Ovary (tissue), 9 donors: ENCODE data around the gene KIF13A. TPM values are rescaled to one million over a fixed set of nuclear protein-coding genes. Genes with fewer than 3 reads are reported as not detected.

Experiments used
- DNase-seq, 5 donors: peaks; one replicate each; pipeline ENCODE4 v3.0.0-alpha.2; 2019 to 2020
- H3K27ac ChIP-seq, 2 donors: fragments of 200-600 bp; one replicate each; pipeline versions ENCODE4 v1.5.1 to v1.8.0; 2019 to 2022
- H3K27me3 ChIP-seq: fragments of 200-600 bp; one replicate; pipeline ENCODE4 v1.8.0; 2022
- H3K36me3 ChIP-seq: fragments of 200-600 bp; sonication (generic); one replicate; pipeline ENCODE4 v1.5.1; 2019
- H3K4me1 ChIP-seq: one replicate; pipeline ENCODE4 v1.8.1; 2013; ENCODE audit warnings: mild to moderate bottlenecking, moderate library complexity; ENCODE audit not compliant: insufficient read depth
- H3K4me3 ChIP-seq: fragments of 200-600 bp; sonication (generic); one replicate; pipeline ENCODE4 v1.5.1; 2017
- H3K9me3 ChIP-seq, 2 donors: fragments of 200-600 bp in 1 of 2; sonication (generic) in 1 of 2; one replicate each; pipeline versions ENCODE4 v1.5.1 to v1.8.1; 2013 to 2019; ENCODE audit warnings: mild to moderate bottlenecking in 1 of 2, moderate library complexity in 1 of 2
- CTCF ChIP-seq, 3 donors: fragments of 450-650 bp in 2 of 3; fragments of 200-600 bp in 1 of 3; IDR thresholded peaks; one replicate each; pipeline versions ENCODE4 v1.5.1 to v1.8.0; 2016 to 2022; ENCODE audit warnings: antibody characterized with exemption in 3 of 3, mild to moderate bottlenecking in 1 of 3
- EP300 ChIP-seq: sonication (generic); formaldehyde crosslinking; IDR thresholded peaks from one replicate; pipeline ENCODE4 v1.6.1; 2017; ENCODE audit warnings: antibody characterized with exemption
- POLR2A ChIP-seq: fragments of 450-650 bp; IDR thresholded peaks from one replicate; pipeline ENCODE4 v1.6.1; 2017; ENCODE audit warnings: antibody characterized with exemption, mild to moderate bottlenecking, moderate library complexity
- WGBS, 3 donors: extraction: QIAGEN DNeasy Blood & Tissue Kit in 1 of 3; methylation state at CpG; one replicate each; pipeline versions ENCODE4 v1.1.5 to v1.1.7; 2013 to 2017; 5-methylcytosine and 5-hydroxymethylcytosine counted together
- intact Hi-C, 4 donors: fragments of 100-400 bp; cut with DNase I; formaldehyde crosslinking; loops; one replicate each; pipeline versions ENCODE4 v1.11.0 to v1.15.1; 2022 to 2023
- polyA plus RNA-seq, 2 donors: library from polyadenylated mRNA; stranded (reverse); fragments of 200-250 nt in 1 of 2; fragments of 350-450 nt in 1 of 2; fragmentation: Illumina TruSeq in 1 of 2; extraction: RNeasy Lipid Tissue Mini Kit (QIAGEN cat#74804) in 1 of 2; gene quantifications; one replicate each; pipeline ENCODE4 v1.2.3, GENCODE V29; 2013 to 2014
- total RNA-seq, 7 donors: library from RNA; depleted of rRNA in 2 of 7; stranded (reverse); fragments of >200 nt in 2 of 7; fragmentation: NEBNext Ultra II Directional in 3 of 7; extraction: Animal tissue kit (Norgen Biotek cat#: 25700) in 3 of 7; gene quantifications; one replicate each; pipeline versions ENCODE4 v1.1.0 to v1.2.4, GENCODE V29; 2016 to 2023
- donor health status: DM: no; HTN: no; CAD: no; lungs with moderate emphysema.
- donor health status: DM: no; HTN: no; CAD: no.
- donor health status: Bipolar disorder and iron deficiency.
- donor health status: DM: yes; HTN: yes; CAD: no.
- donor health status: DM: no; HTN: no; CAD: no.
- donor health status: DM: yes; HTN: yes; CAD: no.

KIF13A gene
- total and polyA plus RNA-seq, 9 donors: 18.4 to 44.4 (median 38.0) TPM

- H3K9me3 ChIP-seq: no peaks in the 10 kb centered on the region
Measured at GRCh38 chr6:17842934-17843821, 144.3 kb downstream of the KIF13A start.

GRCh38 chr6:17842014-17842776 is 145.2 kb downstream of the KIF13A start:
- TF ChIP-seq POLR2A (no peak), EP300 (no peak), CTCF (IDR thresholded peaks at IDR 0.05) (no peak)
- H3K9me3 ChIP-seq: no peaks in the 10 kb centered on the region
- intact Hi-C loops: no loop called here
- H3K4me1 ChIP-seq: no peaks in the 10 kb centered on the region
- no peak for DNase-seq
- H3K27ac ChIP-seq: no peak overlapping the region
- H3K4me3 ChIP-seq: no peak overlapping the region
- 93 to 97% (median 96%) methylated on average over 3 of the region's 3 CpGs for WGBS, 3 donors
- no peaks in the 10 kb centered on the region for H3K27me3 ChIP-seq
- no peaks in the 10 kb centered on the region for H3K36me3 ChIP-seq

More at GRCh38 chr6:17842934-17843821, 144.3 kb downstream of the KIF13A start:
- Histone ChIP-seq H3K36me3 (no peaks in the 10 kb centered on the region), H3K27me3 (no peaks in the 10 kb centered on the region), H3K27ac (no peak overlapping the region), H3K4me1 (no peaks in the 10 kb centered on the region), H3K4me3 (no peak overlapping the region)
- 90 to 92% (median 90%) methylated on average over 8 of the region's 8 CpGs for WGBS, 3 donors
- no peak for DNase-seq
- intact Hi-C loops: no loop called here
- no peak for TF ChIP-seq EP300
- TF ChIP-seq POLR2A: no peak
- TF ChIP-seq CTCF (IDR thresholded peaks at IDR 0.05): no peak

DNA sequence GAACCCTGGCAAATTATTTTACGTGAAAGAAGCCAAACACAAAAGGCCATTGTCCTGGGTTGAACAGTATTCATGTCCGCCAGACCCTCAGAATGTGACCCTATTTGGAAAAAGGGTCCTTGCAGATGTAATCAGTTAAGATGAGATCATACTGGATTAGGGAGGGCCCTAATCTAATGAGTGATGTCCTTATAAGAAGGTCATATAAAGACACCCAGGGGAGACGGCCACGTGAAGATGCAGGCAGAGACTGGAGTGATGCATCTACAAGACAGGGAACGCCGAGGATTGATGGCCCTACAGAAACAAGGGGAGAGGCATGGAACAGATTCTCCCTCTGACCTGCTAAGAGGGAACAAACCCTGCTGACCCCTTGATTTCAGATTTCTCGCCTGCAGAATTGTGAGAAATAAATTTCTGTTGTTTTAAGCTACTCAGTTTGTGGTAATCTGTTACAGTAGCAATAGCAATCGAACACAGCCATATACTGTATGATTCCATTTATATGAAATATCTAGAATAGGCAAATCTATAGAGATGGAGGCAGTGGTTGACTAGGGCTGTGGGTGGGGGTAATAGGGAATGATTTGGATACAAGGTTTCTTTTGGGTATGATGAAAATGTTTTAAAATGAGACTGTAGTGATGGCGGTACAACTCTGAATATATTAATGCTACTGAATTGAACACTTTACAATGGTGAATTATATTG is 147.8 kb downstream of the KIF13A start:
- Histone ChIP-seq H3K36me3 (no peaks in the 10 kb centered on the region), H3K27me3 (no peaks in the 10 kb centered on the region), H3K4me1 (no peaks in the 10 kb centered on the region), H3K9me3 (no peaks in the 10 kb centered on the region), H3K27ac (no peak overlapping the region), H3K4me3 (no peak overlapping the region)
- intact Hi-C loops: no loop called here
- no peak for DNase-seq
- TF ChIP-seq CTCF (IDR thresholded peaks at IDR 0.05) (no peak), EP300 (no peak), POLR2A (no peak)
- WGBS, 3 donors: 91 to 93% (median 91%) methylated on average over 9 of the region's 9 CpGs

DNA sequence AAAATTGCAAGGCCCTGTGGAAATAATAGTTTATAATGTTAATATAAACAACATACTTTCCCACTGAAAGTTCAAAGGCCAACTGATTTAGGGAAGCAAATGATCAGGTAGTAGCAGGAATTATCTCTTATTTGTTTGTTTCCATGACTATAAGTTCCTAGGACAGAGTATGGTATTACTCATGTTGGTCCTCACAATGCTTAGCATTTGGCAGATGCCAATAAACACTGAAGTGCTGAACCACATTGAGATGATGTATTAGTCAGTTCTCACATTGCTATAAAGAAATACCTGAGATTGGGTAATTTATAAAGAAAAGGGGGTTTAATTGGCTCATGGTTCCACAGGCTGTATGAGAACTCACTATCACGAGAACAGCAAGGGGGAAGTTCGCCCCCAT is 151.1 kb downstream of the KIF13A start:
- Histone ChIP-seq H3K36me3 (no peaks in the 10 kb centered on the region), H3K4me1 (no peaks in the 10 kb centered on the region), H3K4me3 (no peak overlapping the region), H3K27ac (no peak overlapping the region), H3K9me3 (no peaks in the 10 kb centered on the region), H3K27me3 (no peaks in the 10 kb centered on the region)
- intact Hi-C loops: no loop called here
- 88 to 94% (median 94%) methylated on average over 2 of the region's 2 CpGs for WGBS, 3 donors
- TF ChIP-seq EP300: no peak
- no peak for TF ChIP-seq POLR2A
- no peak for TF ChIP-seq CTCF (IDR thresholded peaks at IDR 0.05)
- DNase-seq: no peak
